Ecto neural progenitor cell (in vitro differentiated cells): ENCODE results near the gene CAMK1G.

Experiments
- DNase-seq: peaks from one replicate; pipeline ENCODE4 v3.0.0-alpha.2; 2018; ENCODE audit warnings: low spot score

CAMK1G gene

DNA sequence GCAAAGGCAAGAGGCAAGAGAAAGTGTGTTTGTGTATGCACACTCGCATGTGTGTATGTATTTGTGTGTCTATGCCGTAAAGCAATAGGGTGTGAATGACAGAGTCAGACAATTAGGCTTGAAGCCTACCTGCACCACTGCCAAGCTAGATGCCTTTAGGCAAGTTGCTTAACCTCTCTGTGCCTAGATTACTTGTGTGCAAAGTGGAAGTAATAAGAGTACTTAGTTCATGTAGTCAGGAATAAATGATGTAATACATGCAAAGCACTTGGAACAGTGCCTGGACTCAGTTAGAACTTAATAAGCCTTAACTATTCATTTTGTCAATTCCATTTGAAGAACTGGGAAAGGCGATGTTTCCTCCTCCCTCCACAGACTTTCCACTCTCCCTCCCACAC is 37.0 kb downstream of the CAMK1G start:
- DNase-seq = no peak

DNA sequence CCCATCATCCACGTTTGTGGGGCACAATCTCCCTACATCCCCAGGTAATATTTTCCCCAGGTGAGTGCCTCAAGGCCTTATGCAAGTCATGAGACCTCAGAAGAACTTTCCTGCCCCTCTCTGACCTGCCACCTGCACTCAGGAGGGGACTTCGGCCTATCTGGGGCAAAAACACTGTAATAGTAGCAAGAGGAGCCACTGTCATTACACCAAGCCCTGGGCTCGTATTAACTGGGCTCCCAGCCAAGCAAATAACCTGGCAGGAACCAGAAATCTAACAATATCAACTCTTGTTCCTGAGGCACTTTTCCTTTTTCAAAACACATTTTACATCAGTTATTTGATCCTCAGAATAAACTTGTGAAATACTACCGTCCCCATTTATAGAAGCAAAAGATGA is 37.8 kb downstream of the CAMK1G start:
- DNase-seq = no peak

DNA sequence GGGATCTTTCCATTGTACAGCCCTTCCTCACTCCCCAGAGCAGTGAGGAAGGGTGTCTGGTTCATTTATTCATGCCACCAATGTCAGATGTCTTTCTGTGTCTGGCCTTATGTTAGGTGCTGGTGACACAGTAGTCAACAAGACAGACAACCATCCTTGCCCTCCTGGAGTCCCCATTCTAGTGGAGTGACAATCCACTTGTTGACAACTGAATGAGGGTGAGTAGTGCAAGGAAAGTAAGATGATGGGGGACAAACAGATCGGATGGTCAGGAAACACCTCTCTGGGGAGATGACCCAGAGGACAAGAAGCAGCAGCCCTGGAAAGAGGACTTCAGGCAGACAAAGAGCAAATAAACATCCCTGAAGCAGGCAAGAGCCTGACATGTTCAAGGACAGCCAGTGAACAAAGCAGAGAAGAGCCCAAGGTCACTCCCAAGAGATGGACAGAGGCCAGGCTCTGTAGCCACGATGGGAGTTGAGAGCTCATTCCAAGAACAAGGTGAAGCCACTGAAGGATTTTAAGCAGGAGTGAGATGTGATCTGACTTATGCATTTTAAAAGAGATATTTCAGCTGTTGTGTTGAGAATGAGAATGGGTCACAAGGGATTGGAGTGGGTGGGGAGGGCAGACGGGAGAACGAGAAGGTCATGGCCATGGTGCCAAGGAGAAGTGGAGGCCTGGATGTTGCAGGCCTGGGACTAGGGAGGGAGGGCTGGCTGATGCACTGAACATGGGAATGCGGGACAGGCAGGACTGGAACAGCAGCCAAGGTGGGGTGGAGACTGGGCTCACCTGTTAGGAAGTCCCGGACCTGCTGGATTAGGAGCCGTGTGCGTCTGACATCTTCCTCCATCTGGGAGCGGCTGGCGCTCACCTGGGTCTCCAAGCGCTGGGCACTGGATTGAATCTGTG is 38.5 kb downstream of the CAMK1G start:
- DNase-seq = no peak

- DNase-seq = no peak
Measured at GRCh38 chr1:209622841-209623829, 39.6 kb downstream of the CAMK1G start.

GRCh38 chr1:209624558-209625549 is 41.3 kb downstream of the CAMK1G start:
- no peak for DNase-seq

- no peak for DNase-seq
Measured at GRCh38 chr1:209625791-209626285, 42.3 kb downstream of the CAMK1G start.

- no peak for DNase-seq
Measured at GRCh38 chr1:209626346-209627026, 43.0 kb downstream of the CAMK1G start.

DNA sequence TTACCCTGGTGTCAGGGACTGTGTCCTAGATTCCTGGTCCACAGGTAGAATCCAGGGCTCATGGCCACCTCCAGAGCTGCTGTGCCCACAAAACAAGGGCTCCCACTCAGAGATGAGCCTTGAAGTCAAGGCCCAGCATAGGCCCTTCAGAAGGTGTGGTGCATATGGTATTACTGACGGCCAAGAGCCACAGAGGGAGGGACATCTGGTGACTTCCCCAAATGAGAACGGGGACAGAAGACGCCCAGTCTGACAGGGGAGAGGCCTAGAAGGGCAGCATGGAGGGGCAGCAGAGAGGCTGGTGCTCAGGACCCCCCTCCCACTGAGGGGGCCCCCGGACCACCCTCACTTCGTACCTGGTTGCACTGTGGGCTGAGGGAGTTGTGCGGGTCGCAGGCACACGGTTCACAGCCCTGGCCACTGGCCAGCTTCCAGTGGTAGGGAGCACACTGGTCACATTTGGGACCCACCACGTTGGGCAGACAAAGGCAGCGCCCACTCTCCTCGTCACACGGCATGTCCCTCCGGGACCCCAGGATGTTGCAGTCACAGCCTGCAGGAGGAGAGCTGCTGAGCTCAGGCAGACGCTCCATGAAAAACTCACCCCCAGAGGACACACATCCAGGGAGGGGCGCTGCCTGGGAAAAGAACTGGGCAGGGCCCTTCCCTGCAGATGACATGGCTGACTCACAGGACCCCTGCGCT is 43.7 kb downstream of the CAMK1G start:
- no peak for DNase-seq

DNA sequence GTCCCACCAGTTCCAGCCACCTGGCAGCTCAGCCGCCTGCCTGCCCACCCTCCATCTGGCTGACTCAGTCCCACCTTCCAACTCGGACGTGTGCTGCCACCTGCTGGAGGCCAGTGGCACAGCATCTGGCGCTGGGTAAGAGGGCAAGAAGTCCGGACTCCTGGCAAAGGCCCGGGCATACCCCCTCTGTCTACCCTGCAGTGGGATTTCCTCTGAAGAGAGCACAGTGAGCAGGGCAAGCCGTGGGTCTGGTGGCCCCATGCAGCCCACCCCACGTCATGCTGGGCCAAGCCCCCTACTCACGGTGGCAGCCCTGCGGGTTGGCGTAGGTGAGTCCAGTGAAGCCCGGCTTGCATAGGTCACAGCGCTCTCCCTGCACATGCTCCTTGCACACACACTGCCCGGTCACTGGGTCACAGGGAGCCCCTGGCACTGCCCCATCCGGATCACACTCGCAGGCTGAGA is 44.2 kb downstream of the CAMK1G start:
- peak; percentile 92 for DNase-seq

GRCh38 chr1:209628618-209629299 is 45.2 kb downstream of the CAMK1G start:
- DNase-seq = no peak

DNA sequence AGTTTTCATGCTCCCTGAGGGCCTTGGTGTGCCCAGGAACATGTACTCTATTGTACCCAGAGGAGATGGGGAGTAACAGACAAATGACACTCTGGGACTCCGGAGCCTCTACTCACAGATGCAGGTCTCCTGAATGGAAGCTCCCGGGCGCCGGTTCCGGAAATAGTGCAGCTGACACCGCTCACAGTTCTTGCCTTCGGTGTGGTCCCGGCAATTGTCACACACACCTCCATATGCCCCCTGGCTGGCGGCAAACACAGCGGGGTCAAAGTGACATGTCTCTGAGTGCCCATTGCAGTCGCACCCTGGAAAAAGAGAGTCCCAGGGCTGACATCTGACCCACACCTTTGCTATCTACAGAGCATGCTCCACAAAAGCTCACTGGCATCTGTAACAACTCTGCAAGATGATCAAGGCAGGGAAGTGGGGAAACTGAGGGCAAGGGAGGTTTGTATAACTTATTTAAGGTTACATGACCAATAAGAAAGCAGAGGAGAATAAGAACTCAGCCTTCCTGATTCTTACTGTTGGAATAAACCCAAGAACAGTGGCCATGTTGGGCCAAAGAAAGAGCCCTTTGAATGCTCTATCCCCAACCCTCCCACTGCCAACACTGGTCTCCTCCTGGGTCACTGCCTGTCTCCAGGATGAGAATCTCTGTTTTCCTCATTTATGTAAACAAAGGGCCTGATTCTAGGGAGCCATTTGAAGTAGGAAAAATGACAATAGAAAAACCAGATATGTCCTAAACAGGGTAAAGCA is 46.3 kb downstream of the CAMK1G start:
- DNase-seq = no peak

DNA sequence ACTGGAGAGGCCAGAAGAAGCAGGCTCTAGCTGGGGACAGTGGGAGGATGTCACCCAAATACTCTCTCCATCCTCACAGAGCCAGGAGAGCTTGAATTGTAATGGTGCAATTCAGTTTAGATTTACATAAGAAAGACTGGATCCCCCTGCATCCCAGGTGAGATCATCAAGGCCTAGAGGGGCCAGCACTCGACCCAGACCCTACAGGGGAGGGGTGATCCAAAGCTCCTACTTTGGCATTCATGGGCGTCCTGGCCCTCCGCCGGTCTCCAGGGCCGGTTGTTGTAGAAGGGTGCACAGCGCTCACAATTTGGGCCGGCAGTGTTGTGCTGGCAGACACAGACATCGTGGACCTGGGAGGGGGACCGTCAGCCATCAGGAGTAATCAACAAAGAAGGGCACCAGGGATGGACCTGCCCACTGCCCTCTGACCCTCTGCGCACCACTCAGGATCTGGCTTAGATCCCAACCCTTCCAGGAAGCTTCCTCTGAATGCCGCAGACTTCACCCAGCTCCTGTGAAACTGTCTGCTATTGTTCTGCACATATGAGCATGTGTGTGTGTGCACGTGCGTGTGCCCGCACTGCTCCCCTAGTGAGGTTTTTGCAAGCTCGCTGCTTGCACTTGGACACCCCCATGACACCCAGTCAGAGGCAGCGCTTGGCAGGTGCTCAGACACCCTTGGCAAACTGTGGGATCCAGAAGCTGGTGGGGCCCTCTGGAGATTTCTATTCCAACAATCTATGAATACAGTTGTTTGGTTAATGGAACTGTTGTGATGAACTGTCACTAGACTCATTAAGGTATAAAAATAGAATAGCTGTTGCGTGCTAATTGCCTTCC is 47.1 kb downstream of the CAMK1G start:
- no peak for DNase-seq

GRCh38 chr1:209633335-209633997 is 50.0 kb downstream of the CAMK1G start:
- DNase-seq = no peak

DNA sequence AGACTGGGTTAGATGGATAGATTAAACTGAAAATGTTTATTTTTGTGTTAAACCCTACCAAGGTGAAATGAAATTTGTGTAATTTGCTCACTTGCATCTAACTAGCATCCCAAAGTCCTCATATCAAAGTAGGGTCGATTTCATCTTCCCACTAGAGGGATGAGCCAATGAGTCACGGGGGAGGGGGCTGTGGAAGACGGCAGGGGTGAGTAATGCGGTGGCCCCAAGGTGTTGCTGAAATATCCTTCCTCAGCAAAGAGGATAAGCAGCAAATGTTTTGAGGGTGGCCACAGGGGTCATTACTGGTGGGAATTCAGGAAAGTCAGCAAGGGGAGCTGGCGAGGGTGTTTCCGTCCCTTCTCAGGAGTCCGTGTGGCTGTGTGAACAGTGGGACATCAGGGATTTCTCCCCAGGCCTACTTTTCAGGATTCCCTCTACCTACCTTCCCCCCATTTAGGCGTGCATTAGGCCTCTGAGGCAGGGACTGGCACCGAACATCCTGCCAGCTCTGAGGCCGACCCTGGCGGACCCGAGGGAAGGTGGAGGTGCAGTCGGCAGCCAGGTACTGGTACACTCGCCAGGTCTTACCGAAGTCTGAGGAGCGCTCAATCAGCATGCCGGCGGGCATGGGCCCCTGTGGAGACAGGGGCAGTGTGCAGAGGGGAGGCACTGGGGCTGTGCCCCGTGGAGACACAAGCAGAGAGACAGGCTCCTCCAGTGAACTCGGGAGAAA is 50.7 kb downstream of the CAMK1G start:
- DNase-seq = no peak

DNA sequence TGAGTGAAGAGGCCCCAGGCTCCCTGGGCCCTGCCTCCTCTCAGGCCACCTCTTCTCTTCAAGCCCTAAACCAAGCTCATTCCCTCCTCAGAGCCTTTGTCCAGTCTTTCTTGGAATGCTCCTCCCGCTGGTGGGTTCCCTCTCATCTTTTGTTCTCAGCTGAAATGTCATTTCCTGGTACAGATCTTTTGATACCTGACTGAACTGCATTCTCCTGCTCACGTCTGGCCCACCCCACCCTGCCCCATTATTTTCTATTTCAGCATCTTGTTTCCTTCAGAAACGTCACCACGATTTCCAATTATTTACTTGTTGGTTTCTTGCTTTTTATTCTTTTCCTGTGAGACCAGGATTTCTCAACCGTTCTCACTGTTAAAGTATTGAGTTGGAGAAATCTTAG is 52.3 kb downstream of the CAMK1G start:
- no peak for DNase-seq

- no peak for DNase-seq
Measured at GRCh38 chr1:209641832-209642172, 58.3 kb downstream of the CAMK1G start.

- DNase-seq = no peak
Measured at GRCh38 chr1:209642816-209643215, 59.3 kb downstream of the CAMK1G start.
